ENCODE results near the gene TMEM245.
A peak's percentile ranks its signal among the peaks of the same experiment; 100 is the strongest.

The TMEM245 gene

DNA sequence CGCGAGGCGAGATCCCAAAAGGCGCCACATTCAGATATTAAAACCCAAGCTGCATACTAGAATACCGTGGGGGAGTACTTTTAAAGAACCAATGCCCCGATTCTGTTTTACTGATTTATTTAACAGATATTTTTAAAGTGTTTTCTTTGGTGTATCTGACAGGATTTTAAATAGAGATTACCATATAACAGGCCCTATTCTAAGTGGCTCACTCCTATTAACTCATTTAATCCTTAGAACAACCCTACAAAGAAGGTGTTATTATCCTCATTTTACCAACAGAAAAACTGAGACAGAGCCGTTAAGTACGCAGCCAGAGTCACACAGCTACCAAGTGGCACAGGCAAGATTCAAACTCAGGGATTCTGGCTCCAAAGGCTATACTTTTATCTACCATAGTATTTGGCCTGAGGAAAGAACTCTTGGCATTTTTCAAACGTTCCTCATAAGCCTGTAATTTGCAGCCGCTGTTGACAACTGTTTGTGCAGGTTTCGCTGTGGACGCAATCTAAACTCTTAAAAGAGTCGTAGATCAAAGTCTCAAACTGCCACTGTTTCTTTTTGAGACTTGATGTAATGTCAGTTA, 550 bp upstream of the TMEM245 start:
- Histone ChIP-seq H3K4me3 (ENCODE audit: low read depth, low read length) (no peak overlapping the region), H3K27ac (no peak overlapping the region)
- TF ChIP-seq, protein P1, sequence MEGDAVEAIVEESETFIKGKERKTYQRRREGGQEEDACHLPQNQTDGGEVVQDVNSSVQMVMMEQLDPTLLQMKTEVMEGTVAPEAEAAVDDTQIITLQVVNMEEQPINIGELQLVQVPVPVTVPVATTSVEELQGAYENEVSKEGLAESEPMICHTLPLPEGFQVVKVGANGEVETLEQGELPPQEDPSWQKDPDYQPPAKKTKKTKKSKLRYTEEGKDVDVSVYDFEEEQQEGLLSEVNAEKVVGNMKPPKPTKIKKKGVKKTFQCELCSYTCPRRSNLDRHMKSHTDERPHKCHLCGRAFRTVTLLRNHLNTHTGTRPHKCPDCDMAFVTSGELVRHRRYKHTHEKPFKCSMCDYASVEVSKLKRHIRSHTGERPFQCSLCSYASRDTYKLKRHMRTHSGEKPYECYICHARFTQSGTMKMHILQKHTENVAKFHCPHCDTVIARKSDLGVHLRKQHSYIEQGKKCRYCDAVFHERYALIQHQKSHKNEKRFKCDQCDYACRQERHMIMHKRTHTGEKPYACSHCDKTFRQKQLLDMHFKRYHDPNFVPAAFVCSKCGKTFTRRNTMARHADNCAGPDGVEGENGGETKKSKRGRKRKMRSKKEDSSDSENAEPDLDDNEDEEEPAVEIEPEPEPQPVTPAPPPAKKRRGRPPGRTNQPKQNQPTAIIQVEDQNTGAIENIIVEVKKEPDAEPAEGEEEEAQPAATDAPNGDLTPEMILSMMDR (IDR thresholded peaks at IDR 0.05; ENCODE audit: low read depth, low read length, missing control alignments) = no peak

DNA sequence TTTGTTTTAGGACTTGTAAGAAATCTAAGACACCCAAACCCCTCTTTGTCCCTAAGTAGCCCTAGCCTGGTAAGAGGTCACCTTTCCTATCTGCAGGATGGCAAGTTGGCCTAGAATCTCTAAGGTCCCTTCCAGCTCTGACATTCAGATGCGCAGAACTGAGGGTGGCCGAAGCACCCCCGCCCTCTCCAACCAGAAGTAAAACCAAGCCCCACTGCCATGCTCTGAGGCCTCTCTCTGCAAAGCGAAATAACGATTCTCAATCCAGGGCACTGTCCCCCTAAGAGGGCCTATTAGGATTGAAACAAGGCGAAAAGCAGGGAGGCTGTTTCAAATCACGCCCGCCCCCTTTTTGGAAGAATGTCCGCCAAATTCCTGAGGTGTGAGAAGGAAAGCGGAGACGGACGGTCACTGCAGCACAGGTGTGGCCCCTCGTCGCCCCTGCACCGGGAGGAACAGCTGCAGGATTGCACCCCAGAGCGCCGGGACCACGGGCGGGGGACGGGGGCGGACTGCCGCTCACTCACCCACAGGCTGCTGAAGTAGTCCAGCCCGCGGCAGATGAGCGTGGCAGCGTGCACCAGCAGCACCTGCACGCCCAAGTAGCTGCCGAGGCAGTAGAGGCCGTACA, 824 bp downstream of the TMEM245 start:
- no peak for DNase-seq
- Histone ChIP-seq H3K4me3 (ENCODE audit: low read depth, low read length) (peak overlapping the region; percentile 86), H3K36me3 (replicated peaks) (no peaks in the 10 kb centered on the region), H3K27me3 (replicated peaks) (no peaks in the 10 kb centered on the region), H3K27ac (no peak overlapping the region)
- in situ Hi-C loops (cut with HindIII; ENCODE audit: low pct_ligation_motif_present, low sequenced_read_pairs) = no loop called here
- TF ChIP-seq, protein P1 (IDR thresholded peaks at IDR 0.05; ENCODE audit: low read depth, low read length, missing control alignments) = no peak

More for the DNA sequence above, 550 bp upstream of the TMEM245 start:
- no peak for DNase-seq
- in situ Hi-C loops (cut with HindIII; ENCODE audit: low pct_ligation_motif_present, low sequenced_read_pairs) = no loop called here
- Histone ChIP-seq H3K36me3 (replicated peaks) (no peaks in the 10 kb centered on the region), H3K27me3 (replicated peaks) (no peaks in the 10 kb centered on the region)

DNA sequence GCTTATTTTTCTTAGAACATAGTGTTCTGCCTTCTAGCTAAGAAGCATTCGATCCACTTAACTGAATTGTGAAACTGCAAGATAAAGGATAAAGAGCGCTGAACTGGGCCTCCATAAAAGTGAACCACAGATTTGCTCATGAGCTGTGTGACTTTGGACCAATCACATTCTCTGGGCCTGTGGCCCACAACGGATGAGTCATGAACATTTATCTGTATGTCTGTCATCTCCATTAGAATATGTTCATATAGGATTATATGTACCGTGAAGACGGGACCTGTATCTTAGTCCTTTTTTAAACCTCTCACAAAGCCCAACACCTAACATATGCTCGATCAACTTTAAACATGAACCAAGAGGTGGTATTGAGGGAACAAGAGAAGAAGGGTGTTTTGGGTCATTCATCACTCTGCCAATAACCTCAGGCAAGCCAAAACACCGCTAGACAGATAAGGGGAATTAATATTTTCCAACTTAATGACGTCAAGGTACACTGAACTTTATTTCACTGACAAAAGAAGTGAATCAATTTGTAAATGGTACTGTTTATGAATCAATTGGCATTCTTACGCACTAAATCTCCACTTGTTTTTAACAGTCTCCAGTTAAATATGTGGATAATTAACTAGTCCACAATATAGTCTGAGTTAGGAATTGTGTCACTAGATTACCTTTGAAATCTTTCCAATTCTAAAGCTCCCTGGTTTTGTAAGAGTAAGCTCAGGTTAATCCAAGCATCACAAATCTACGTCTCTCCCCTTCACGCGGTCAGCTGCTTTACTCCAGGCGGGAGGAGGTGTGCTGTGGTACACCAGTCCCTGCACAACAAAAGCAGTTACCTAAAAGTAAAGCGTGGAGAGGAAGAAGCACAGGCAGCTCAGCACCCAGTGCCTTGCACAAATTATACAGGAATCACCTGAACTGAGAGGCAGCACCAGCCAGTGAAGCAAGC, 1.6 kb downstream of the TMEM245 start:
- Histone ChIP-seq H3K27ac (peak overlapping the region; percentile 19), H3K27me3 (replicated peaks) (no peaks in the 10 kb centered on the region), H3K4me3 (ENCODE audit: low read depth, low read length) (peak overlapping the region; percentile 86), H3K36me3 (replicated peaks) (no peaks in the 10 kb centered on the region)
- in situ Hi-C loops (cut with HindIII; ENCODE audit: low pct_ligation_motif_present, low sequenced_read_pairs) = no loop called here
- DNase-seq = peak; percentile 95
- TF ChIP-seq, protein P1 (IDR thresholded peaks at IDR 0.05; ENCODE audit: low read depth, low read length, missing control alignments) = no peak

DNA sequence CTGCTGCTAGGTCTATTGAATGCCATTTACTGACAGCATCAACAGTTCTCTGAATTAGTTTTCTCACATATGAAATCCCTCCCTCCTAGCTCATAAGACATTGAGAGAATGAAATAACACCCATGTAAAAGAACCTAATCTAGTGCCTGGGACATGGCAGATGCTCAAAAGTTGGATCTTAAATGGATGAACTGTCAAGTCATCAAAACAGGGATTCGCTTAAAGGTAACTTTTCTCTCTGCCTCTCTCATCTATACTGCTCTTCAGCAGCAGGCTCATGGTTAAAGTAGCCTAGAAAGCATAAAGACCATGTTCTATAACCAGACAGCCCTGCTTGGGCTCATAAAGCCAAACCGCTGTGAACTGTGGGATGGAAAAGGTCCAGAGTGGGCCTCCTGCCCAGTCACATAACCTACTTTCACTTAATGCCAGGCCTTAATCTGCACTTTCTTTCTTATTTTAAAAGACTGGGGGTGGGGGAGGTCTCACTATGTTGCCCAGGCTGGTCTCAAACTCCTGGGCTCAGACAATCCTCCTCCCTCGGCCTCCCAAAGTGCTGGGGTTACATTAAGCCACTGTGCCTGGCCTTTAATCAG, 3.7 kb downstream of the TMEM245 start:
- no peaks in the 10 kb centered on the region for H3K27me3 ChIP-seq (replicated peaks)
- H3K36me3 ChIP-seq (replicated peaks) = no peaks in the 10 kb centered on the region
- TF ChIP-seq, protein P1 (IDR thresholded peaks at IDR 0.05; ENCODE audit: low read depth, low read length, missing control alignments) = no peak
- H3K4me3 ChIP-seq (ENCODE audit: low read depth, low read length) = no peak overlapping the region
- no peak for DNase-seq
- H3K27ac ChIP-seq = no peak overlapping the region
- in situ Hi-C loops (cut with HindIII; ENCODE audit: low pct_ligation_motif_present, low sequenced_read_pairs) = no loop called here

DNA sequence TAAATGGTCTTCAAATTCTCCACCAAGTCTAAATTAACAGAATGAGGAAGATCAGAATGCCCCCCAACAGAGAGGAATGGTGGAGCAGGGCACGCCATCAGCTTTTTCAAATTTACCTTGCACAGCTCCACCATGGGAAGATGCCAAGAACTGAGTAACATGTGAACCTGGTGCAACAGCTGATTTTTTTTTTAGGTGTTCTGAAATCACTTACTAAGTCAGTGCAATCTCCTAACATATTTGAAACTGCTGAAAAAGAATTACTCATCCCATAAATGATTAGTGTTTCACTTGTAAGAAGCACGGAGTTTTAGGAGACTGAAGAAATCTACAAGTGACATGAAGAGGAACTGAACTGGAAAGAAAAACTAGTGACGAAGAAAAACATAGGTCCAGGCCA, 5.1 kb downstream of the TMEM245 start:
- H3K27ac ChIP-seq = no peak overlapping the region

More for the DNA sequence above, 5.1 kb downstream of the TMEM245 start:
- no peak overlapping the region for H3K4me3 ChIP-seq (ENCODE audit: low read depth, low read length)
- in situ Hi-C loops (cut with HindIII; ENCODE audit: low pct_ligation_motif_present, low sequenced_read_pairs) = no loop called here
- TF ChIP-seq, protein P1 (IDR thresholded peaks at IDR 0.05; ENCODE audit: low read depth, low read length, missing control alignments) = no peak
- no peaks in the 10 kb centered on the region for H3K36me3 ChIP-seq (replicated peaks)
- H3K27me3 ChIP-seq (replicated peaks) = no peaks in the 10 kb centered on the region
- DNase-seq = no peak
